Astrocyte (in vitro differentiated cells and primary cell): ENCODE measurements around the gene POLR2H. TPM values are rescaled to one million over a fixed set of nuclear protein-coding genes. Genes with fewer than 3 reads are reported as not detected.

Experiments
- DNase-seq: peaks from one replicate; pipeline ENCODE4 v3.0.0-alpha.2; 2010; ENCODE audit warnings: low read depth
- FAIRE-seq: peaks from 2 replicates; lab custom pipeline; 2011; peaks lifted over from hg19 to GRCh38; lab: Jason Lieb, UNC
- H2AFZ ChIP-seq: 2 replicates; pipeline ENCODE4 v1.6.0; 2012; ENCODE audit warnings: low read depth, low read length, inconsistent platforms
- H3K27ac ChIP-seq: 2 replicates; pipeline ENCODE4 v1.5.1; 2011; ENCODE audit warnings: low read depth, low read length, inconsistent platforms
- H3K27me3 ChIP-seq: 2 replicates; pipeline ENCODE4 v1.6.0; 2011; ENCODE audit warnings: low read length, inconsistent platforms; ENCODE audit not compliant: insufficient read depth
- H3K36me3 ChIP-seq: 2 replicates; pipeline ENCODE4 v1.5.1; 2011; ENCODE audit warnings: low read length, inconsistent platforms; ENCODE audit not compliant: insufficient read depth
- H3K4me1 ChIP-seq: 2 replicates; pipeline ENCODE4 v1.5.1; 2011; ENCODE audit warnings: low read length, inconsistent platforms; ENCODE audit not compliant: insufficient read depth
- H3K4me2 ChIP-seq: 2 replicates; pipeline ENCODE4 v1.6.0; 2012; ENCODE audit warnings: low read length, inconsistent platforms
- H3K4me3 ChIP-seq: 2 replicates; pipeline ENCODE4 v1.5.1; 2011; ENCODE audit warnings: low read depth, mild to moderate bottlenecking, low read length, inconsistent platforms; ENCODE audit not compliant: insufficient read depth
- H3K79me2 ChIP-seq: 2 replicates; pipeline ENCODE4 v1.6.0; 2012; ENCODE audit warnings: mild to moderate bottlenecking, low read length, inconsistent platforms; ENCODE audit not compliant: insufficient read depth
- H3K9ac ChIP-seq: 2 replicates; pipeline ENCODE4 v1.6.0; 2012; ENCODE audit warnings: mild to moderate bottlenecking, low read length, inconsistent platforms
- H3K9me3 ChIP-seq: 2 replicates; pipeline ENCODE4 v1.5.1; 2012; ENCODE audit warnings: low read depth, mild to moderate bottlenecking, low read length, inconsistent platforms; ENCODE audit not compliant: insufficient read depth
- H4K20me1 ChIP-seq: 2 replicates; pipeline ENCODE4 v1.6.0; 2012; ENCODE audit warnings: low read length, inconsistent platforms; ENCODE audit not compliant: insufficient read depth
- H3K27ac Mint-ChIP-seq: one replicate; pipeline ENCODE4 v1.8.0; 2021; ENCODE audit warnings: mild to moderate bottlenecking, mixed read lengths; ENCODE audit not compliant: unreplicated experiment
- H3K27me3 Mint-ChIP-seq: one replicate; pipeline ENCODE4 v1.8.0; 2021; ENCODE audit warnings: low read depth, mixed read lengths; ENCODE audit not compliant: unreplicated experiment
- H3K36me3 Mint-ChIP-seq: one replicate; pipeline ENCODE4 v1.8.0; 2021; ENCODE audit warnings: low read depth, mixed read lengths; ENCODE audit not compliant: unreplicated experiment
- H3K4me1 Mint-ChIP-seq: one replicate; pipeline ENCODE4 v1.8.0; 2021; ENCODE audit warnings: low read depth, mixed read lengths; ENCODE audit not compliant: unreplicated experiment
- H3K4me3 Mint-ChIP-seq: one replicate; pipeline ENCODE4 v1.8.0; 2021; ENCODE audit warnings: mild to moderate bottlenecking, moderate library complexity, mixed read lengths; ENCODE audit not compliant: unreplicated experiment
- H3K9me3 Mint-ChIP-seq: one replicate; pipeline ENCODE4 v1.8.0; 2021; ENCODE audit warnings: mild to moderate bottlenecking, mixed read lengths; ENCODE audit not compliant: unreplicated experiment
- CTCF ChIP-seq: IDR thresholded peaks from 2 replicates; pipeline ENCODE4 v1.5.1; 2011; ENCODE audit warnings: low read depth, mild to moderate bottlenecking, inconsistent platforms, low read length, moderate library complexity; ENCODE audit not compliant: insufficient read depth
- EZH2 ChIP-seq: IDR thresholded peaks from 2 replicates; pipeline ENCODE4 v1.6.1; 2012; ENCODE audit warnings: mild to moderate bottlenecking, low read length, inconsistent platforms; ENCODE audit not compliant: insufficient read depth
- total RNA-seq: library from RNA; stranded (reverse); gene quantifications from 2 replicates; pipeline ENCODE4 v1.2.1, GENCODE V29; 2021

POLR2H gene
- total RNA-seq, 1 donor from 2014 or later = 63.2 TPM

GRCh38 chr3:184371570-184372018 is 10.1 kb downstream of the POLR2H start:
- FAIRE-seq = peak; percentile 66
- H4K20me1 ChIP-seq = peaks cover 28% of the 10 kb centered on the region
- DNase-seq = peak; percentile 71
- H3K27ac Mint-ChIP-seq = no peak overlapping the region
- peaks cover 26% of the 10 kb centered on the region for H3K4me1 Mint-ChIP-seq
- H3K27me3 Mint-ChIP-seq = peaks cover 14% of the 10 kb centered on the region
- H3K79me2 ChIP-seq = no peaks in the 10 kb centered on the region
- H3K4me1 ChIP-seq = peaks cover 28% of the 10 kb centered on the region
- TF ChIP-seq CTCF (peak; percentile 97), EZH2 (no peak)
- H3K9me3 ChIP-seq = no peaks in the 10 kb centered on the region
- peaks cover 7% of the 10 kb centered on the region for H3K36me3 ChIP-seq
- H3K4me3 ChIP-seq = no peak overlapping the region
- no peak overlapping the region for H2AFZ ChIP-seq
- no peak overlapping the region for H3K27ac ChIP-seq
- H3K4me2 ChIP-seq = peak overlapping the region; percentile 1
- no peaks in the 10 kb centered on the region for H3K9me3 Mint-ChIP-seq
- peak overlapping the region; percentile 15 for H3K4me3 Mint-ChIP-seq
- H3K27me3 ChIP-seq = peaks cover 11% of the 10 kb centered on the region
- H3K36me3 Mint-ChIP-seq = peaks cover 17% of the 10 kb centered on the region
- H3K9ac ChIP-seq = no peak overlapping the region

- peaks cover 28% of the 10 kb centered on the region for H3K4me1 ChIP-seq
- no peak overlapping the region for H3K4me3 Mint-ChIP-seq
- no peaks in the 10 kb centered on the region for H3K79me2 ChIP-seq
- no peak overlapping the region for H3K27ac ChIP-seq
- no peak overlapping the region for H3K9ac ChIP-seq
- H3K36me3 Mint-ChIP-seq = peaks cover 13% of the 10 kb centered on the region
- FAIRE-seq (no peak), DNase-seq (no peak)
- H3K4me3 ChIP-seq = no peak overlapping the region
- H3K27me3 Mint-ChIP-seq = peaks cover 19% of the 10 kb centered on the region
- H3K36me3 ChIP-seq = peaks cover 2% of the 10 kb centered on the region
- H3K27ac Mint-ChIP-seq = no peak overlapping the region
- H3K4me1 Mint-ChIP-seq = peaks cover 26% of the 10 kb centered on the region
- peaks cover 24% of the 10 kb centered on the region for H4K20me1 ChIP-seq
- H3K4me2 ChIP-seq = no peak overlapping the region
- no peak for TF ChIP-seq EZH2
- TF ChIP-seq CTCF = no peak
- H2AFZ ChIP-seq = no peak overlapping the region
- H3K9me3 Mint-ChIP-seq = no peaks in the 10 kb centered on the region
- H3K9me3 ChIP-seq = no peaks in the 10 kb centered on the region
- H3K27me3 ChIP-seq = peaks cover 14% of the 10 kb centered on the region
Measured at GRCh38 chr3:184372296-184372821, 10.8 kb downstream of the POLR2H start.

- Histone ChIP-seq H3K27me3 (peaks cover 18% of the 10 kb centered on the region), H3K79me2 (no peaks in the 10 kb centered on the region), H4K20me1 (peaks cover 21% of the 10 kb centered on the region), H3K4me1 (peaks cover 28% of the 10 kb centered on the region), H3K27ac (no peak overlapping the region), H2AFZ (no peak overlapping the region), H3K36me3 (no peaks in the 10 kb centered on the region), H3K4me3 (no peak overlapping the region), H3K9me3 (no peaks in the 10 kb centered on the region), H3K4me2 (no peak overlapping the region), H3K9ac (no peak overlapping the region)
- peaks cover 32% of the 10 kb centered on the region for H3K4me1 Mint-ChIP-seq
- H3K9me3 Mint-ChIP-seq = no peaks in the 10 kb centered on the region
- peaks cover 24% of the 10 kb centered on the region for H3K27me3 Mint-ChIP-seq
- DNase-seq (no peak), FAIRE-seq (no peak)
- TF ChIP-seq CTCF = no peak
- no peak for TF ChIP-seq EZH2
- peaks cover 11% of the 10 kb centered on the region for H3K36me3 Mint-ChIP-seq
- H3K27ac Mint-ChIP-seq = no peak overlapping the region
- H3K4me3 Mint-ChIP-seq = no peak overlapping the region
Measured at GRCh38 chr3:184372911-184373310, 11.4 kb downstream of the POLR2H start.
